ENCODE results near the gene SYT14.
"Not testable (repeated sequence)": the region's sequence is repeated elsewhere in the genome, so short reads cannot be mapped to it uniquely, and the experiment has no call there.

- not testable (repeated sequence) for TF ChIP-seq CTCF, POLR2A (IDR thresholded peaks at IDR 0.05)
Observed at GRCh38 chr1:209978721-209979120, 40.7 kb downstream of the SYT14 start.

Measured in heart left ventricle (tissue), 13 donors.